GM19240 (cell line): ENCODE data around the gene EIF4H.
"Not testable (repeated sequence)": the region's sequence is repeated elsewhere in the genome, so short reads cannot be mapped to it uniquely, and the experiment has no call there.

Experiments
- DNase-seq: peaks from one replicate; pipeline ENCODE4 v3.0.0; 2011; ENCODE audit warnings: low spot score; ENCODE audit not compliant: insufficient read length

EIF4H gene

GRCh38 chr7:74174606-74175082 lies 488 bp downstream of the EIF4H start:
- DNase-seq, result no peak

GRCh38 chr7:74175340-74175739 lies 1.2 kb downstream of the EIF4H start:
- DNase-seq, result no peak

- no peak for DNase-seq
These were observed 2.4 kb downstream of the EIF4H start for GRCh38 chr7:74176555-74176954.

GRCh38 chr7:74178632-74179031 lies 4.5 kb downstream of the EIF4H start:
- no peak for DNase-seq

- DNase-seq, result no peak
These were observed 5.9 kb downstream of the EIF4H start for GRCh38 chr7:74179935-74180604.

GRCh38 chr7:74180866-74181265 lies 6.7 kb downstream of the EIF4H start:
- DNase-seq, result no peak

- DNase-seq, result no peak
These were observed 7.7 kb downstream of the EIF4H start for GRCh38 chr7:74181821-74182220.

GRCh38 chr7:74182453-74183090 lies 8.4 kb downstream of the EIF4H start:
- DNase-seq, result no peak

- no peak for DNase-seq
These were observed 9.0 kb downstream of the EIF4H start for GRCh38 chr7:74183142-74183541.

- DNase-seq, result no peak
These were observed 9.7 kb downstream of the EIF4H start for GRCh38 chr7:74183653-74184450.

- DNase-seq, result no peak
These were observed 10.9 kb downstream of the EIF4H start for GRCh38 chr7:74185016-74185415.

- DNase-seq, result no peak
These were observed 11.5 kb downstream of the EIF4H start for GRCh38 chr7:74185636-74186035.

GRCh38 chr7:74187915-74188675 lies 13.9 kb downstream of the EIF4H start:
- DNase-seq, result no peak

- no peak for DNase-seq
These were observed 16.1 kb downstream of the EIF4H start for GRCh38 chr7:74190259-74190658.

GRCh38 chr7:74191231-74191630 lies 17.1 kb downstream of the EIF4H start:
- no peak for DNase-seq

- no peak for DNase-seq
These were observed 18.9 kb downstream of the EIF4H start for GRCh38 chr7:74193054-74193453.

GRCh38 chr7:74193913-74194312 lies 19.8 kb downstream of the EIF4H start:
- no peak for DNase-seq

- no peak for DNase-seq
These were observed 20.5 kb downstream of the EIF4H start for GRCh38 chr7:74194686-74195085.

- not testable (repeated sequence) for DNase-seq
These were observed 21.1 kb downstream of the EIF4H start for GRCh38 chr7:74195139-74195860.

- DNase-seq, result not testable (repeated sequence)
These were observed 22.0 kb downstream of the EIF4H start for GRCh38 chr7:74195968-74196654.
